GM23338 (cell line): ENCODE data around the gene FUBP1. TPM values are rescaled to one million over a fixed set of nuclear protein-coding genes. Genes with fewer than 3 reads are reported as not detected.

Source experiments
- ATAC-seq: fragments of 200-7000 bp; cut with Tn5 transposase; 3 replicates; pipeline ENCODE4 v1.9.1; 2020
- DNase-seq: peaks from one replicate; pipeline ENCODE4 v3.0.0-alpha.2; 2015; ENCODE audit warnings: low spot score
- H2AFZ ChIP-seq: fragments of 200-600 bp; sonication (generic); 2 replicates; pipeline ENCODE4 v1.8.0; 2016; ENCODE audit warnings: antibody characterized with exemption, mild to moderate bottlenecking, moderate library complexity
- H3F3A ChIP-seq: fragments of 200-600 bp; sonication (generic); replicated peaks from 2 replicates; pipeline ENCODE4 v1.8.0; 2017; ENCODE audit warnings: antibody characterized with exemption, mixed run types, low read depth
- H3K27ac ChIP-seq: fragments of 200-600 bp; sonication (generic); 2 replicates; pipeline ENCODE4 v1.6.1; 2016; ENCODE audit warnings: low read depth
- H3K27me3 ChIP-seq: fragments of 200-600 bp; sonication (generic); 2 replicates; pipeline ENCODE4 v1.8.0; 2016; ENCODE audit warnings: mild to moderate bottlenecking, mixed run types, moderate library complexity; ENCODE audit not compliant: insufficient read depth
- H3K36me3 ChIP-seq: fragments of 200-600 bp; sonication (generic); 2 replicates; pipeline ENCODE4 v1.8.0; 2016; ENCODE audit warnings: mild to moderate bottlenecking; ENCODE audit not compliant: insufficient read depth
- H3K4me1 ChIP-seq: fragments of 200-600 bp; sonication (generic); 2 replicates; pipeline ENCODE4 v1.8.0; 2016; ENCODE audit warnings: mild to moderate bottlenecking, moderate library complexity; ENCODE audit not compliant: insufficient read depth
- H3K4me2 ChIP-seq: fragments of 200-600 bp; sonication (generic); 2 replicates; pipeline ENCODE4 v1.7.1; 2017; ENCODE audit warnings: mixed run types
- H3K4me3 ChIP-seq: fragments of 200-600 bp; sonication (generic); 2 replicates; pipeline ENCODE4 v1.6.1; 2016; ENCODE audit warnings: mixed run types
- H3K79me2 ChIP-seq: fragments of 200-600 bp; sonication (generic); replicated peaks from 2 replicates; pipeline ENCODE4 v1.8.0; 2017; ENCODE audit warnings: mild to moderate bottlenecking; ENCODE audit not compliant: insufficient read depth
- H3K9me2 ChIP-seq: fragments of 200-600 bp; sonication (generic); 2 replicates; pipeline ENCODE4 v1.8.0; 2017; ENCODE audit not compliant: insufficient read depth
- H4K20me1 ChIP-seq: fragments of 200-600 bp; sonication (generic); replicated peaks from 2 replicates; pipeline ENCODE4 v1.8.0; 2017; ENCODE audit warnings: mild to moderate bottlenecking; ENCODE audit not compliant: insufficient read depth
- H3K27ac Mint-ChIP-seq: 2 replicates; pipeline ENCODE4 v1.8.0; 2020; ENCODE audit warnings: inconsistent platforms, mild to moderate bottlenecking, moderate library complexity, mixed read lengths
- H3K27me3 Mint-ChIP-seq: 3 replicates; pipeline ENCODE4 v1.8.0; 2022; ENCODE audit warnings: low read depth, mild to moderate bottlenecking, moderate library complexity, mixed read lengths, inconsistent platforms; ENCODE audit not compliant: insufficient read depth, poor library complexity
- H3K36me3 Mint-ChIP-seq: 3 replicates; pipeline ENCODE4 v1.8.0; 2021; ENCODE audit warnings: low read depth, mild to moderate bottlenecking, inconsistent platforms, moderate library complexity, mixed read lengths
- H3K4me1 Mint-ChIP-seq: 3 replicates; pipeline ENCODE4 v1.8.0; 2020; ENCODE audit warnings: mild to moderate bottlenecking, inconsistent platforms, mixed read lengths
- H3K4me3 Mint-ChIP-seq: 3 replicates; pipeline ENCODE4 v1.8.0; 2021; ENCODE audit warnings: moderate library complexity, mild to moderate bottlenecking, inconsistent platforms, mixed read lengths
- H3K9me3 Mint-ChIP-seq: 3 replicates; pipeline ENCODE4 v1.8.0; 2020; ENCODE audit warnings: moderate library complexity, mild to moderate bottlenecking, inconsistent platforms, mixed read lengths
- CREB1 ChIP-seq: fragments of 250-450 bp; sonication (Bioruptor Pico); IDR thresholded peaks from 2 replicates; pipeline ENCODE4 v1.5.0; 2020; ENCODE audit warnings: low read depth, mild to moderate bottlenecking, moderate library complexity
- CTCF ChIP-seq, 2 experiments: fragments of 200-600 bp in 1 of 2; sonication (generic) in 1 of 2; conservative IDR thresholded peaks; 2 replicates each; pipeline versions ENCODE4 v1.5.1 to v1.6.1; 2016 to 2017; ENCODE audit warnings: antibody characterized with exemption in 2 of 2, low read depth in 2 of 2, mild to moderate bottlenecking in 2 of 2, moderate library complexity in 1 of 2
- ETS1 ChIP-seq: IDR thresholded peaks from 2 replicates; pipeline ENCODE4 v1.6.1; 2016; ENCODE audit warnings: antibody characterized with exemption
- EZH2 ChIP-seq: fragments of 200-600 bp; sonication (generic); IDR thresholded peaks from one replicate; pipeline ENCODE4 v1.8.0; 2017; ENCODE audit warnings: antibody characterized with exemption, mild to moderate bottlenecking, low read depth; ENCODE audit not compliant: unreplicated experiment
- EZH2phosphoT487 ChIP-seq: fragments of 200-600 bp; sonication (generic); IDR thresholded peaks from one replicate; pipeline ENCODE4 v1.8.1; 2018; ENCODE audit warnings: antibody characterized with exemption; ENCODE audit not compliant: unreplicated experiment
- JUNB ChIP-seq: IDR thresholded peaks from one replicate; pipeline ENCODE4 v1.6.1; 2016; ENCODE audit warnings: antibody characterized with exemption; ENCODE audit not compliant: unreplicated experiment
- POLR2AphosphoS5 ChIP-seq: IDR thresholded peaks from 2 replicates; pipeline ENCODE4 v1.6.1; 2016; ENCODE audit warnings: antibody characterized with exemption, low read depth
- STAT1 ChIP-seq: IDR thresholded peaks from one replicate; pipeline ENCODE4 v1.6.1; 2016; ENCODE audit warnings: antibody characterized with exemption; ENCODE audit not compliant: unreplicated experiment
- polyA plus RNA-seq: library from polyadenylated mRNA; unstranded; fragments of >200 nt; fragmentation: Nextera tagmentation; extraction: Ambion mirVana; gene quantifications from 2 replicates; pipeline ENCODE4 v1.2.1, GENCODE V29; 2016
- total RNA-seq: library from RNA; depleted of rRNA; stranded (reverse); fragments of >200 nt; shearing (Covaris generic); gene quantifications from 2 replicates; pipeline ENCODE4 v1.2.3, GENCODE V29; 2014
- TF ChIP-seq, protein P1 (sequence below): fragments of 250-450 bp; sonication (Bioruptor Pico); IDR thresholded peaks from 2 replicates; pipeline ENCODE4 v1.5.0; 2020; ENCODE audit warnings: mild to moderate bottlenecking, moderate library complexity

Gene FUBP1
- total and polyA plus RNA-seq, 2 experiments from 2014 or later = 212 to 308 TPM

GRCh38 chr1:77927414-77927813, 51.5 kb downstream of the FUBP1 start (continued):
- TF ChIP-seq CTCF (conservative IDR thresholded peaks at IDR 0.05; ENCODE audit: low read depth in 2 of 2) (no peak), POLR2AphosphoS5 (no peak)

DNA sequence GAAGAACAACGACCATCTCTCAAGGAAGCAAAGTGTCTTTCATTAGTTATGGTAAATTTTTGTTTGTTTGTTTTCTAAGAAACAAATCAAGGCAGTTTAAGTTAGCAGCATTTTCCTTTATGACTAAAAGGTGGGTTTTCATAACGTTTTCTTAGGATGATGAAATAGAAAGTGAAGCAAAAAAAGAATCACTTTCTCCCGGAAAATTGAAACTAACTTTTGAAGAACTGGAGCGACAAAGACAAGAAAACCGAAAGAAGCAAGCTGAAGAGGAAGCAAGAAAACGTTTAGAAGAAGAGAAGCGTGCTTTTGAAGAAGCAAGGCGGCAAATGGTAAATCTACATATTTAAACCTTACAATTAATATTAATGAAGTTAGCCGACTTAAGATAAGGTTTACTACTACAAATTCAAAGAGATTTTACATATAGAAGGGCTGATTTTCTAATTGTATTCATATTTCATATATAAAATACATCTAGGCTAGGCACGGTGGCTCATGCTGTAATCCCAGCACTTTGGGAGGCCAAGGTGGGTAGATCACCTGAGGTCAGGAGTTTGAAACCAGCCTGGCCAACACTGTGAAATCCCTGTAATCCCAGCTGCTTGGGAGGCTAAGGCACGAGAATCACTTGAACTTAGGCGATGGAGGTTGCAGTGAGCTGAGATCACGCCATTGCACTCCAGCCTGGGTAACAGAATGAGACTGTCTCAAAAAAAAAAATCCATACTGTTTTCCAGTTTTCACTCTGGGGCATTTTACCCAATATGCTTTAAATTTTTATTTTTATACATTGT, 52.1 kb downstream of the FUBP1 start:
- Mint-ChIP-seq H3K4me1 (no peaks in the 10 kb centered on the region), H3K9me3 (no peaks in the 10 kb centered on the region), H3K27me3 (peaks cover 3% of the 10 kb centered on the region), H3K27ac (no peak overlapping the region), H3K4me3 (no peak overlapping the region), H3K36me3 (no peaks in the 10 kb centered on the region)
- Histone ChIP-seq H3K4me2 (no peak overlapping the region), H4K20me1 (no peaks in the 10 kb centered on the region), H2AFZ (no peak overlapping the region), H3F3A (no peaks in the 10 kb centered on the region), H3K36me3 (no peaks in the 10 kb centered on the region), H3K4me1 (no peaks in the 10 kb centered on the region), H3K27me3 (no peaks in the 10 kb centered on the region), H3K4me3 (no peak overlapping the region), H3K27ac (no peak overlapping the region), H3K79me2 (no peaks in the 10 kb centered on the region), H3K9me2 (no peaks in the 10 kb centered on the region)
- ATAC-seq (no peak), DNase-seq (no peak)
- no peak for TF ChIP-seq ETS1
- TF ChIP-seq STAT1 = no peak

GRCh38 chr1:77925956-77926355, 52.9 kb downstream of the FUBP1 start:
- Histone ChIP-seq H3K4me2 (no peak overlapping the region), H3K36me3 (no peaks in the 10 kb centered on the region), H4K20me1 (no peaks in the 10 kb centered on the region), H3K4me3 (no peak overlapping the region), H2AFZ (no peak overlapping the region), H3K79me2 (no peaks in the 10 kb centered on the region), H3K9me2 (no peaks in the 10 kb centered on the region), H3K27me3 (no peaks in the 10 kb centered on the region), H3K4me1 (no peaks in the 10 kb centered on the region), H3K27ac (no peak overlapping the region), H3F3A (no peaks in the 10 kb centered on the region)
- no peak for ATAC-seq
- peaks cover 3% of the 10 kb centered on the region for H3K27me3 Mint-ChIP-seq
- H3K4me3 Mint-ChIP-seq = no peak overlapping the region
- H3K27ac Mint-ChIP-seq = no peak overlapping the region
- DNase-seq = no peak
- no peaks in the 10 kb centered on the region for H3K36me3 Mint-ChIP-seq
- H3K9me3 Mint-ChIP-seq = no peaks in the 10 kb centered on the region
- H3K4me1 Mint-ChIP-seq = no peaks in the 10 kb centered on the region
- TF ChIP-seq JUNB (no peak), EZH2 (no peak), ETS1 (no peak), EZH2phosphoT487 (no peak), POLR2AphosphoS5 (no peak), CREB1 (no peak)
- TF ChIP-seq, protein P1, sequence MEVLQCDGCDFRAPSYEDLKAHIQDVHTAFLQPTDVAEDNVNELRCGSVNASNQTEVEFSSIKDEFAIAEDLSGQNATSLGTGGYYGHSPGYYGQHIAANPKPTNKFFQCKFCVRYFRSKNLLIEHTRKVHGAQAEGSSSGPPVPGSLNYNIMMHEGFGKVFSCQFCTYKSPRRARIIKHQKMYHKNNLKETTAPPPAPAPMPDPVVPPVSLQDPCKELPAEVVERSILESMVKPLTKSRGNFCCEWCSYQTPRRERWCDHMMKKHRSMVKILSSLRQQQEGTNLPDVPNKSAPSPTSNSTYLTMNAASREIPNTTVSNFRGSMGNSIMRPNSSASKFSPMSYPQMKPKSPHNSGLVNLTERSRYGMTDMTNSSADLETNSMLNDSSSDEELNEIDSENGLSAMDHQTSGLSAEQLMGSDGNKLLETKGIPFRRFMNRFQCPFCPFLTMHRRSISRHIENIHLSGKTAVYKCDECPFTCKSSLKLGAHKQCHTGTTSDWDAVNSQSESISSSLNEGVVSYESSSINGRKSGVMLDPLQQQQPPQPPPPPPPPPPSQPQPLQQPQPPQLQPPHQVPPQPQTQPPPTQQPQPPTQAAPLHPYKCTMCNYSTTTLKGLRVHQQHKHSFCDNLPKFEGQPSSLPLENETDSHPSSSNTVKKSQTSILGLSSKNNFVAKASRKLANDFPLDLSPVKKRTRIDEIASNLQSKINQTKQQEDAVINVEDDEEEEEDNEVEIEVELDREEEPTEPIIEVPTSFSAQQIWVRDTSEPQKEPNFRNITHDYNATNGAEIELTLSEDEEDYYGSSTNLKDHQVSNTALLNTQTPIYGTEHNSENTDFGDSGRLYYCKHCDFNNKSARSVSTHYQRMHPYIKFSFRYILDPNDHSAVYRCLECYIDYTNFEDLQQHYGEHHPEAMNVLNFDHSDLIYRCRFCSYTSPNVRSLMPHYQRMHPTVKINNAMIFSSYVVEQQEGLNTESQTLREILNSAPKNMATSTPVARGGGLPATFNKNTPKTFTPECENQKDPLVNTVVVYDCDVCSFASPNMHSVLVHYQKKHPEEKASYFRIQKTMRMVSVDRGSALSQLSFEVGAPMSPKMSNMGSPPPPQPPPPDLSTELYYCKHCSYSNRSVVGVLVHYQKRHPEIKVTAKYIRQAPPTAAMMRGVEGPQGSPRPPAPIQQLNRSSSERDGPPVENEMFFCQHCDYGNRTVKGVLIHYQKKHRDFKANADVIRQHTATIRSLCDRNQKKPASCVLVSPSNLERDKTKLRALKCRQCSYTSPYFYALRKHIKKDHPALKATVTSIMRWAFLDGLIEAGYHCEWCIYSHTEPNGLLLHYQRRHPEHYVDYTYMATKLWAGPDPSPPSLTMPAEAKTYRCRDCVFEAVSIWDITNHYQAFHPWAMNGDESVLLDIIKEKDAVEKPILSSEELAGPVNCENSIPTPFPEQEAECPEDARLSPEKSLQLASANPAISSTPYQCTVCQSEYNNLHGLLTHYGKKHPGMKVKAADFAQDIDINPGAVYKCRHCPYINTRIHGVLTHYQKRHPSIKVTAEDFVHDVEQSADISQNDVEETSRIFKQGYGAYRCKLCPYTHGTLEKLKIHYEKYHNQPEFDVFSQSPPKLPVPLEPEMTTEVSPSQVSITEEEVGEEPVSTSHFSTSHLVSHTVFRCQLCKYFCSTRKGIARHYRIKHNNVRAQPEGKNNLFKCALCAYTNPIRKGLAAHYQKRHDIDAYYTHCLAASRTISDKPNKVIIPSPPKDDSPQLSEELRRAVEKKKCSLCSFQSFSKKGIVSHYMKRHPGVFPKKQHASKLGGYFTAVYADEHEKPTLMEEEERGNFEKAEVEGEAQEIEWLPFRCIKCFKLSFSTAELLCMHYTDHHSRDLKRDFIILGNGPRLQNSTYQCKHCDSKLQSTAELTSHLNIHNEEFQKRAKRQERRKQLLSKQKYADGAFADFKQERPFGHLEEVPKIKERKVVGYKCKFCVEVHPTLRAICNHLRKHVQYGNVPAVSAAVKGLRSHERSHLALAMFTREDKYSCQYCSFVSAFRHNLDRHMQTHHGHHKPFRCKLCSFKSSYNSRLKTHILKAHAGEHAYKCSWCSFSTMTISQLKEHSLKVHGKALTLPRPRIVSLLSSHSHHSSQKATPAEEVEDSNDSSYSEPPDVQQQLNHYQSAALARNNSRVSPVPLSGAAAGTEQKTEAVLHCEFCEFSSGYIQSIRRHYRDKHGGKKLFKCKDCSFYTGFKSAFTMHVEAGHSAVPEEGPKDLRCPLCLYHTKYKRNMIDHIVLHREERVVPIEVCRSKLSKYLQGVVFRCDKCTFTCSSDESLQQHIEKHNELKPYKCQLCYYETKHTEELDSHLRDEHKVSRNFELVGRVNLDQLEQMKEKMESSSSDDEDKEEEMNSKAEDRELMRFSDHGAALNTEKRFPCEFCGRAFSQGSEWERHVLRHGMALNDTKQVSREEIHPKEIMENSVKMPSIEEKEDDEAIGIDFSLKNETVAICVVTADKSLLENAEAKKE (CRISPR knock-in tag) = no peak
